Neural crest cell (in vitro differentiated cells): Measurements from ENCODE around the gene CKS2. TPM values are rescaled to one million over a fixed set of nuclear protein-coding genes. Genes with fewer than 3 reads are reported as not detected.

ENCODE experiments used
- DNase-seq: peaks from one replicate; pipeline ENCODE4 v3.0.0; 2021; ENCODE audit warnings: low read depth, mixed read lengths, low spot score
- H3K27ac Mint-ChIP-seq: one replicate; pipeline ENCODE4 v1.8.0; 2021; ENCODE audit warnings: mild to moderate bottlenecking, mixed read lengths; ENCODE audit not compliant: unreplicated experiment
- H3K27me3 Mint-ChIP-seq: 2 replicates; pipeline ENCODE4 v1.8.0; 2021; ENCODE audit warnings: low read depth, mild to moderate bottlenecking, mixed read lengths
- H3K36me3 Mint-ChIP-seq: 2 replicates; pipeline ENCODE4 v1.8.0; 2021; ENCODE audit warnings: low read depth, mild to moderate bottlenecking, mixed read lengths
- H3K4me1 Mint-ChIP-seq: 2 replicates; pipeline ENCODE4 v1.8.0; 2021; ENCODE audit warnings: mixed read lengths
- H3K4me3 Mint-ChIP-seq: one replicate; pipeline ENCODE4 v1.8.0; 2021; ENCODE audit warnings: mild to moderate bottlenecking, mixed read lengths
- H3K9me3 Mint-ChIP-seq: 2 replicates; pipeline ENCODE4 v1.8.0; 2021; ENCODE audit warnings: mixed read lengths
- total RNA-seq: library from RNA; stranded (reverse); gene quantifications from 2 replicates; pipeline ENCODE4 v1.2.1, GENCODE V29; 2021
- TF ChIP-seq, protein P1 (sequence below): fragments of 200-600 bp; sonication (generic); conservative IDR thresholded peaks from 2 replicates; pipeline ENCODE4 v1.5.0; 2021; ENCODE audit warnings: antibody characterized with exemption, mild to moderate bottlenecking

Gene CKS2
- total RNA-seq, 1 donor from 2014 or later: 174 TPM

DNA sequence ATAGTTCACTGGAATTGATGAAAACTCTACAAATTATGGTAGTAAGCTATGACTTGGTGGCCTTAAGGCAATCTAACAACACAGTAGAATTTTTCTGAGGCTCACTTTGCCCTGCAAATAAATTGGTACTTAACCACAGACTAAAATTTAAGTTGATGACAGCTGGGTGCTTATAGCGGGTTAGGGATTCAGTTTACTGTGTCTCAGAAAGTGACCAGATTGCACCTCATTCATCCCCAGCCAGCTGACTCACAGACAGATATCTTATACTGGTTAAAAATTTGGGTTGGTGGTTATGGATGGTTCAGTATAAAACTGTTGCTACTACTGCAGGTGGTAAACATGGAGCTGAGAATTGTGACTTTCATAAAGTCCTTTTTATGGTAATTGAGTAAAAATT lies 2.8 kb downstream of the CKS2 start:
- Mint-ChIP-seq H3K4me3 (peak overlapping the region; percentile 95), H3K9me3 (no peaks in the 10 kb centered on the region), H3K36me3 (peaks cover 31% of the 10 kb centered on the region), H3K27me3 (peaks cover 11% of the 10 kb centered on the region), H3K4me1 (peaks cover 64% of the 10 kb centered on the region), H3K27ac (no peak overlapping the region)
- DNase-seq: no peak
- TF ChIP-seq, protein P1, sequence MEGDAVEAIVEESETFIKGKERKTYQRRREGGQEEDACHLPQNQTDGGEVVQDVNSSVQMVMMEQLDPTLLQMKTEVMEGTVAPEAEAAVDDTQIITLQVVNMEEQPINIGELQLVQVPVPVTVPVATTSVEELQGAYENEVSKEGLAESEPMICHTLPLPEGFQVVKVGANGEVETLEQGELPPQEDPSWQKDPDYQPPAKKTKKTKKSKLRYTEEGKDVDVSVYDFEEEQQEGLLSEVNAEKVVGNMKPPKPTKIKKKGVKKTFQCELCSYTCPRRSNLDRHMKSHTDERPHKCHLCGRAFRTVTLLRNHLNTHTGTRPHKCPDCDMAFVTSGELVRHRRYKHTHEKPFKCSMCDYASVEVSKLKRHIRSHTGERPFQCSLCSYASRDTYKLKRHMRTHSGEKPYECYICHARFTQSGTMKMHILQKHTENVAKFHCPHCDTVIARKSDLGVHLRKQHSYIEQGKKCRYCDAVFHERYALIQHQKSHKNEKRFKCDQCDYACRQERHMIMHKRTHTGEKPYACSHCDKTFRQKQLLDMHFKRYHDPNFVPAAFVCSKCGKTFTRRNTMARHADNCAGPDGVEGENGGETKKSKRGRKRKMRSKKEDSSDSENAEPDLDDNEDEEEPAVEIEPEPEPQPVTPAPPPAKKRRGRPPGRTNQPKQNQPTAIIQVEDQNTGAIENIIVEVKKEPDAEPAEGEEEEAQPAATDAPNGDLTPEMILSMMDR: no peak

GRCh38 chr9:89314955-89315354 lies 4.0 kb downstream of the CKS2 start:
- Mint-ChIP-seq H3K36me3 (peaks cover 31% of the 10 kb centered on the region), H3K4me3 (peak overlapping the region; percentile 95)

GRCh38 chr9:89315482-89315881 lies 4.5 kb downstream of the CKS2 start:
- peaks cover 70% of the 10 kb centered on the region for H3K4me1 Mint-ChIP-seq
- no peaks in the 10 kb centered on the region for H3K9me3 Mint-ChIP-seq
- peaks cover 12% of the 10 kb centered on the region for H3K27me3 Mint-ChIP-seq
- H3K4me3 Mint-ChIP-seq: peak overlapping the region; percentile 57
- peaks cover 31% of the 10 kb centered on the region for H3K36me3 Mint-ChIP-seq
- TF ChIP-seq, protein P1: no peak
- H3K27ac Mint-ChIP-seq: no peak overlapping the region
- no peak for DNase-seq

More at GRCh38 chr9:89314955-89315354, 4.0 kb downstream of the CKS2 start:
- Mint-ChIP-seq H3K27ac (peak overlapping the region; percentile 21), H3K9me3 (no peaks in the 10 kb centered on the region), H3K4me1 (peaks cover 72% of the 10 kb centered on the region), H3K27me3 (peaks cover 12% of the 10 kb centered on the region)
- TF ChIP-seq, protein P1: no peak
- DNase-seq: no peak

DNA sequence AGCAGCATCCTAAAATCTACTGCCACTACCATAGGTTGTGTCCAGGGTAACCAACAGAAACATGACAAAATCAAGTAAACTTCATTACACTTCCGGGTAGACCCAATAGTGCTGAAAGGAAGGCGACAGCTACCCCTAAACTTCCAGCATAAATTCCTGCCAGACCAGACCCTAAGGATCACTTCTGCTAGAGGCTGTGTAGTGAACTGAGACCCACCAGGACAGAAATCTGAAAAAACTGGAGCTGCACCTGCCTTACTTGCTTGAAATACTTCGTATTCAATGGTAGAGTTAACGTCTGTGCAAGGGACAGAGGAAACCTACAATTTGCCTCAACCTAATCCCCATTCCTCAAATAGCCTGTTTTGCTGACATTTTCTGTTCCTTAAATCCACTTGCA lies 6.3 kb downstream of the CKS2 start:
- peaks cover 6% of the 10 kb centered on the region for H3K27me3 Mint-ChIP-seq

DNA sequence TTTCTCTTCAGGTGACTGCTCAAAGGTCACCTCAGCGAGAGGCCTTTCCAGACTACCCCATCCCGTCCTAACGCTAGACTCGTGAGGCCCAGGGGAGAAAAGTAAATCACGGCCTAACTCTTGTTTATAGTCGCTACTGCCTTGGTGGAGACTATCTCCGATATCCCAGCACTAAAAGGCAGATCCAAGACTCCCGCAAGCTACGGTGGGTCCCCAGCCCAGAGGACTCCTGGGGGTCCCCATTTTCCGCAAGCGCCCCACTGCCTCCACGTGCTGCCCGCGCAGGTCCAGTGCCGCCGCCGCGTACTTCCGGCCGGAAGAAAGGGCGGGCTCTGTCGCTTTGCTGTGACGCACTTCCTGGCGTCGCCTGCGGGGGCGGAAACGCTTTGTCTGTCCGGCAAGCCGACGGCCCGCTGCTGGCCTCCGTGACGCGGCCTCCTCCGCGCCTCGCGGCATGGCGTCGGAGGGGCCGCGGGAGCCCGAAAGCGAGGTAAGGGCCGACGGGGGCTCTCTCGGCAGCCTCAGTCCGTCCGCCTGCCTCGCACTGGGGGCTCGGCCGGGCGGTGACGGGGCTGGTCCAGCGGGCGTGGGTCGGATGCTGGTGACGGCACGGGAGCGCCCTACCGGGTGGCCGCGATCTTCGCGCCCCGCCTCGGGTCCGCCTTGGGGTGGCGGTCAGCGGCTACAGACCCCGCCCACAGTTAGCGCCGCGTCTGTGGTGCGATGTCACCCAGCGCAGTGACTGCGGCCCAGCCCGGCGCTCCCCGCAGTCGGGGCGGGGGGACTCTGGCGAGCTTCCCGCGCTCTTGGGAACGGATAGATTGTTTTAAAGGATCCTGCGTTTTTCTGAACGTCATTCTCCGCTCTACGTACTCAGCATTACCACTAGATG lies 7.4 kb downstream of the CKS2 start, which contains the start of gene SECISBP2:
Gene SECISBP2, plus strand, starts transcription at position 378 of the 892 bp plus-strand sequence. Its CDS starts 77 bp downstream, at position 455.
- TF ChIP-seq, protein P1: peak; percentile 87
- peak within 1 kb of the TSS; percentile 98 for H3K27ac Mint-ChIP-seq
- H3K9me3 Mint-ChIP-seq: no peaks in the 10 kb centered on the region
- peaks cover 6% of the 10 kb centered on the region for H3K27me3 Mint-ChIP-seq
- peaks cover 23% of the 10 kb centered on the region for H3K36me3 Mint-ChIP-seq
- peak; percentile 92 for DNase-seq
- H3K4me3 Mint-ChIP-seq: peak within 1 kb of the TSS; percentile 90
- H3K4me1 Mint-ChIP-seq: peaks cover 70% of the 10 kb centered on the region

More for the DNA sequence above, 6.3 kb downstream of the CKS2 start:
- TF ChIP-seq, protein P1: no peak
- no peaks in the 10 kb centered on the region for H3K9me3 Mint-ChIP-seq
- H3K27ac Mint-ChIP-seq: peak overlapping the region; percentile 98
- no peak for DNase-seq
- H3K4me3 Mint-ChIP-seq: peak overlapping the region; percentile 90
- H3K4me1 Mint-ChIP-seq: peaks cover 73% of the 10 kb centered on the region
- peaks cover 25% of the 10 kb centered on the region for H3K36me3 Mint-ChIP-seq
